Esophagus muscularis mucosa (tissue), 4 donors: Measurements from ENCODE around the gene ZNF474. TPM values are rescaled to one million over a fixed set of nuclear protein-coding genes. Genes with fewer than 3 reads are reported as not detected.

Experiments used
- DNase-seq: peaks from one replicate; pipeline ENCODE4 v3.0.0-alpha.2; 2017; ENCODE audit errors: extremely low spot score
- H3K27ac ChIP-seq, 4 donors: fragments of 200-600 bp; sonication (generic); replicated peaks in 1 of 4; 1 replicate in 3 of 4; 2 replicates in 1 of 4; pipeline ENCODE4 v1.5.1; 2016 to 2019; ENCODE audit warnings: mild to moderate bottlenecking in 1 of 4
- H3K27me3 ChIP-seq, 4 donors: fragments of 200-600 bp; sonication (generic); one replicate each; pipeline versions ENCODE4 v1.5.1 to v1.6.0; 2016 to 2019
- H3K36me3 ChIP-seq, 4 donors: fragments of 200-600 bp; sonication (generic); one replicate each; pipeline ENCODE4 v1.5.1; 2016 to 2019
- H3K4me1 ChIP-seq, 4 donors: fragments of 200-600 bp; sonication (generic); one replicate each; pipeline ENCODE4 v1.5.1; 2016 to 2019
- H3K4me3 ChIP-seq, 4 donors: fragments of 200-600 bp; sonication (generic); 1 replicate in 2 of 4; 2 replicates in 2 of 4; pipeline ENCODE4 v1.5.1; 2016 to 2019; ENCODE audit warnings: mild to moderate bottlenecking in 4 of 4, moderate library complexity in 1 of 4
- H3K9me3 ChIP-seq, 4 donors: fragments of 200-600 bp; sonication (generic); 1 replicate in 3 of 4; 2 replicates in 1 of 4; pipeline ENCODE4 v1.5.1; 2016 to 2019
- CTCF ChIP-seq, 3 experiments: fragments of 200-600 bp in 2 of 3; fragments of 450-650 bp in 1 of 3; sonication (generic) in 2 of 3; IDR thresholded peaks; one replicate each; pipeline ENCODE4 v1.5.1; 2017 to 2019; ENCODE audit warnings: antibody characterized with exemption in 3 of 3, mild to moderate bottlenecking in 2 of 3, moderate library complexity in 1 of 3
- EP300 ChIP-seq: sonication (generic); formaldehyde crosslinking; IDR thresholded peaks from one replicate; pipeline ENCODE4 v1.6.1; 2017; ENCODE audit warnings: antibody characterized with exemption
- POLR2A ChIP-seq: fragments of 450-650 bp; IDR thresholded peaks from one replicate; pipeline ENCODE4 v1.6.1; 2017; ENCODE audit warnings: antibody characterized with exemption, moderate library complexity, mild to moderate bottlenecking, low read depth
- POLR2AphosphoS5 ChIP-seq, 2 donors: sonication (generic); formaldehyde crosslinking; IDR thresholded peaks; one replicate each; pipeline ENCODE4 v1.6.1; 2017; ENCODE audit warnings: antibody characterized with exemption in 2 of 2
- intact Hi-C: fragments of 100-400 bp; cut with DNase I; formaldehyde crosslinking; loops from one replicate; pipeline ENCODE4 v1.15.1; 2023
- total RNA-seq, 4 donors: library from RNA; depleted of rRNA; stranded (reverse); fragments of >200 nt; gene quantifications; one replicate each; pipeline versions ENCODE4 v1.1.0 to v1.2.1, GENCODE V29; 2016

The ZNF474 gene
- total RNA-seq, 4 donors from 2014 or later: 0.33 to 1.8 (median 0.71) TPM; not detected in 1

GRCh38 chr5:122202952-122203351 lies 73.6 kb downstream of the ZNF474 start:
- TF ChIP-seq POLR2AphosphoS5 (IDR thresholded peaks at IDR 0.05): no peak
- TF ChIP-seq EP300: no peak
- TF ChIP-seq CTCF (IDR thresholded peaks at IDR 0.05): no peak
- TF ChIP-seq POLR2A: no peak

More at GRCh38 chr5:122202952-122203351, 73.6 kb downstream of the ZNF474 start:
- H3K4me3 ChIP-seq: no peak overlapping the region
- no peaks in the 10 kb centered on the region for H3K4me1 ChIP-seq
- H3K36me3 ChIP-seq: no peaks in the 10 kb centered on the region
- no peak overlapping the region for H3K27ac ChIP-seq
- no peaks in the 10 kb centered on the region for H3K9me3 ChIP-seq
- intact Hi-C loops: no loop called here
- no peaks in the 10 kb centered on the region for H3K27me3 ChIP-seq
- no peak for DNase-seq

Other genes with a start within 250 kb of the ZNF474 start
- gene SRFBP1, start 167.6 kb upstream of the ZNF474 start, total RNA-seq: 10 to 100 TPM; 13.5 to 21.6 (median 16.1) TPM
- 10 to 100 TPM in 2 of 4 donors, 1 to 10 TPM in 2; 6.6 to 15.2 (median 12.2) TPM for gene LOX, start 51.3 kb upstream of the ZNF474 start, total RNA-seq
- gene SNCAIP, start 182.7 kb downstream of the ZNF474 start, total RNA-seq: 1 to 10 TPM in 3 of 4 donors, under 1 TPM in 1; 0.83 to 4.2 (median 2.9) TPM